H1 (cell line): Measurements from ENCODE around the gene MYH9. TPM values are rescaled to one million over a fixed set of nuclear protein-coding genes. Genes with fewer than 3 reads are reported as not detected.

ENCODE experiments used
- CTCF ChIA-PET: fragments of 300-600 bp; sonication (Branson Sonifier 250); formaldehyde crosslinking; loops from one replicate; lab custom pipeline; 2021; ENCODE audit not compliant: partially characterized antibody; lab: Charles Lee
- POLR2A ChIA-PET: fragments of 300-600 bp; sonication (Branson Sonifier 250); formaldehyde crosslinking; loops from one replicate; lab custom pipeline; 2021; ENCODE audit warnings: inconsistent platforms; ENCODE audit not compliant: partially characterized antibody; lab: Charles Lee
- DNase-seq, 2 experiments: peaks; one replicate each; pipeline versions ENCODE4 v3.0.0 to v3.0.0-alpha.2; 2010 to 2022; ENCODE audit warnings: low spot score in 2 of 2, low read depth in 1 of 2, mixed read lengths in 1 of 2
- FAIRE-seq: peaks from 2 replicates; lab custom pipeline; 2011; peaks lifted over from hg19 to GRCh38; lab: Jason Lieb, UNC
- H2AFZ ChIP-seq: 2 replicates; pipeline ENCODE4 v1.8.1; 2012; ENCODE audit warnings: low read length, inconsistent platforms
- H2AK5ac ChIP-seq: 2 replicates; pipeline ENCODE4 v1.6.1; 2013; ENCODE audit warnings: low read depth, low read length
- H2BK120ac ChIP-seq: replicated peaks from 2 replicates; pipeline ENCODE3; 2013; ENCODE audit warnings: low read depth, low read length, inconsistent platforms
- H2BK12ac ChIP-seq: 2 replicates; pipeline ENCODE4 v1.6.1; 2013; ENCODE audit warnings: low read depth, low read length
- H2BK15ac ChIP-seq: 2 replicates; pipeline ENCODE4 v1.6.1; 2013; ENCODE audit warnings: low read length
- H2BK20ac ChIP-seq: 2 replicates; pipeline ENCODE4 v1.6.1; 2013; ENCODE audit warnings: low read length
- H2BK5ac ChIP-seq: 2 replicates; pipeline ENCODE4 v1.6.1; 2013; ENCODE audit warnings: low read depth, low read length
- H3K14ac ChIP-seq: 2 replicates; pipeline ENCODE4 v1.6.1; 2013; ENCODE audit warnings: inconsistent platforms; ENCODE audit not compliant: insufficient read length
- H3K18ac ChIP-seq: 2 replicates; pipeline ENCODE4 v1.6.1; 2013; ENCODE audit warnings: low read length; ENCODE audit errors: extremely low read depth
- H3K23ac ChIP-seq: 2 replicates; pipeline ENCODE4 v1.6.1; 2013; ENCODE audit warnings: inconsistent platforms; ENCODE audit not compliant: insufficient read length
- H3K23me2 ChIP-seq: 2 replicates; pipeline ENCODE4 v1.6.1; 2013; ENCODE audit warnings: low read depth, low read length
- H3K27ac ChIP-seq: 2 replicates; pipeline ENCODE4 v1.6.1; 2011; ENCODE audit warnings: low read depth, low read length, inconsistent platforms
- H3K27me3 ChIP-seq, 4 experiments: replicated peaks in 1 of 4; 1 replicate in 1 of 4; 2 replicates in 3 of 4; pipeline versions ENCODE4 v1.6.1 to v1.8.1; 2011 to 2013; ENCODE audit warnings: low read length in 3 of 4, mild to moderate bottlenecking in 3 of 4, inconsistent platforms in 2 of 4, mixed read lengths in 2 of 4, moderate library complexity in 1 of 4; ENCODE audit not compliant: control insufficient read depth in 3 of 4, insufficient read depth in 3 of 4; ENCODE audit errors: extremely low read depth in 1 of 4
- H3K36me3 ChIP-seq, 4 experiments: 2 replicates each; pipeline versions ENCODE4 v1.6.1 to v1.8.1; 2011 to 2013; ENCODE audit warnings: mild to moderate bottlenecking in 4 of 4, low read length in 3 of 4, moderate library complexity in 2 of 4, control low read depth in 1 of 4, inconsistent platforms in 1 of 4; ENCODE audit not compliant: insufficient read depth in 4 of 4, control insufficient read depth in 2 of 4
- H3K4ac ChIP-seq: replicated peaks from 2 replicates; pipeline ENCODE3; 2013; ENCODE audit warnings: low read length, low read depth, mixed read lengths, inconsistent platforms; ENCODE audit not compliant: insufficient read length
- H3K4me1 ChIP-seq, 4 experiments: replicated peaks in 1 of 4; 1 replicate in 1 of 4; 2 replicates in 3 of 4; pipeline versions ENCODE4 v1.6.1 to v1.8.1; 2011 to 2013; ENCODE audit warnings: low read length in 3 of 4, inconsistent platforms in 2 of 4, mixed read lengths in 1 of 4; ENCODE audit not compliant: insufficient read depth in 4 of 4, control insufficient read depth in 3 of 4
- H3K4me2 ChIP-seq, 2 experiments: 2 replicates each; pipeline versions ENCODE4 v1.6.1 to v1.8.1; 2011 to 2013; ENCODE audit warnings: low read depth in 2 of 2, low read length in 2 of 2, control low read depth in 1 of 2, inconsistent platforms in 1 of 2, mild to moderate bottlenecking in 1 of 2; ENCODE audit not compliant: insufficient read depth in 1 of 2
- H3K4me3 ChIP-seq, 4 experiments: fragments of 200-600, 300-600 bp in 1 of 4; sonication (generic), shearing (Covaris generic), sonication (Bioruptor Twin) in 1 of 4; 2 replicates each; pipeline versions ENCODE4 v1.5.1 to v1.8.1; 2011 to 2016; ENCODE audit warnings: low read length in 4 of 4, low read depth in 3 of 4, control low read depth in 2 of 4, inconsistent platforms in 2 of 4, mild to moderate bottlenecking in 2 of 4, mixed read lengths in 1 of 4, moderate library complexity in 1 of 4; ENCODE audit not compliant: insufficient read depth in 2 of 4; ENCODE audit errors: extremely low read depth in 1 of 4
- H3K56ac ChIP-seq: replicated peaks from 2 replicates; pipeline ENCODE3; 2013; ENCODE audit warnings: low read depth, mild to moderate bottlenecking, mixed read lengths, low read length, inconsistent platforms; ENCODE audit not compliant: insufficient read length
- H3K79me1 ChIP-seq: 2 replicates; pipeline ENCODE4 v1.6.1; 2013; ENCODE audit warnings: low read depth, low read length, control low read depth
- H3K79me2 ChIP-seq, 2 experiments: 2 replicates each; pipeline versions ENCODE4 v1.6.1 to v1.8.1; 2012 to 2013; ENCODE audit warnings: low read length in 2 of 2, mild to moderate bottlenecking in 2 of 2, inconsistent platforms in 1 of 2; ENCODE audit not compliant: insufficient read depth in 2 of 2, control insufficient read depth in 1 of 2
- H3K9ac ChIP-seq, 4 experiments: replicated peaks in 1 of 4; 1 replicate in 1 of 4; 2 replicates in 3 of 4; pipeline versions ENCODE4 v1.6.1 to v1.8.1; 2011 to 2013; ENCODE audit warnings: low read depth in 3 of 4, low read length in 3 of 4, control low read depth in 2 of 4, mild to moderate bottlenecking in 2 of 4, moderate library complexity in 2 of 4, inconsistent platforms in 1 of 4; ENCODE audit errors: extremely low read depth in 1 of 4
- H3K9me3 ChIP-seq, 2 experiments: 2 replicates each; pipeline versions ENCODE4 v1.6.1 to v1.8.1; 2012 to 2013; ENCODE audit warnings: mild to moderate bottlenecking in 2 of 2, moderate library complexity in 2 of 2, control low read depth in 1 of 2, inconsistent platforms in 1 of 2, low read depth in 1 of 2, low read length in 1 of 2, mixed read lengths in 1 of 2; ENCODE audit not compliant: insufficient read depth in 2 of 2
- H4K20me1 ChIP-seq, 2 experiments: replicated peaks in 1 of 2; 2 replicates each; pipeline versions ENCODE3 to v1.8.1; 2011 to 2013; ENCODE audit warnings: inconsistent platforms in 2 of 2, low read length in 2 of 2, mild to moderate bottlenecking in 1 of 2; ENCODE audit not compliant: insufficient read depth in 2 of 2, control insufficient read depth in 1 of 2
- H4K5ac ChIP-seq: 2 replicates; pipeline ENCODE4 v1.6.1; 2013; ENCODE audit warnings: low read length, low read depth, mixed read lengths, inconsistent platforms; ENCODE audit not compliant: insufficient read length
- H4K8ac ChIP-seq: 2 replicates; pipeline ENCODE4 v1.8.0; 2013; ENCODE audit warnings: mild to moderate bottlenecking, moderate library complexity, low read length, inconsistent platforms; ENCODE audit not compliant: insufficient read depth; ENCODE audit errors: extremely low read depth
- H4K91ac ChIP-seq: replicated peaks from 2 replicates; pipeline ENCODE3; 2013; ENCODE audit warnings: low read length, mixed read lengths, inconsistent platforms; ENCODE audit not compliant: insufficient read length
- BRCA1 ChIP-seq: IDR thresholded peaks from 2 replicates; pipeline ENCODE4 v1.6.1; 2012; ENCODE audit warnings: low read depth, low read length, improper control_type of control experiment
- CBX8 ChIP-seq: fragments of 300-800, 300-1000 bp; sonication (generic); IDR thresholded peaks from 2 replicates; pipeline ENCODE4 v1.7.1; 2016; ENCODE audit warnings: low read depth, low read length, borderline replicate concordance
- CREB1 ChIP-seq: IDR thresholded peaks from 2 replicates; pipeline ENCODE4 v1.6.1; 2012; ENCODE audit warnings: inconsistent platforms
- FOSL1 ChIP-seq: IDR thresholded peaks from 2 replicates; pipeline ENCODE4 v1.6.1; 2011; ENCODE audit warnings: mild to moderate bottlenecking, low read depth, low read length, moderate library complexity; ENCODE audit not compliant: insufficient read depth
- JUND ChIP-seq: IDR thresholded peaks from 2 replicates; pipeline ENCODE4 v1.6.1; 2011; ENCODE audit warnings: mild to moderate bottlenecking, improper control_type of control experiment, low read length
- POLR2A ChIP-seq, 2 experiments: IDR thresholded peaks; 1 replicate in 1 of 2; 2 replicates in 1 of 2; pipeline ENCODE4 v1.6.1; 2011; ENCODE audit warnings: low read depth in 2 of 2, low read length in 2 of 2, mild to moderate bottlenecking in 2 of 2; ENCODE audit errors: control extremely low read depth in 1 of 2
- POLR2AphosphoS5 ChIP-seq: IDR thresholded peaks from 2 replicates; pipeline ENCODE4 v1.6.1; 2011; ENCODE audit warnings: low read depth, low read length
- RAD21 ChIP-seq, 2 experiments: IDR thresholded peaks in 1 of 2; conservative IDR thresholded peaks in 1 of 2; 2 replicates each; pipeline ENCODE4 v1.6.1; 2011; ENCODE audit warnings: low read depth in 2 of 2, low read length in 2 of 2, improper control_type of control experiment in 1 of 2, inconsistent platforms in 1 of 2, mild to moderate bottlenecking in 1 of 2, moderate library complexity in 1 of 2
- SP2 ChIP-seq: IDR thresholded peaks from 2 replicates; pipeline ENCODE4 v1.6.1; 2012; ENCODE audit warnings: mild to moderate bottlenecking, low read length, inconsistent platforms
- TAF1 ChIP-seq: IDR thresholded peaks from 2 replicates; pipeline ENCODE4 v1.6.1; 2011; ENCODE audit warnings: mild to moderate bottlenecking, low read depth, low read length
- ZNF274 ChIP-seq: IDR thresholded peaks from 2 replicates; pipeline ENCODE4 v1.7.0; 2012; ENCODE audit warnings: low read length, borderline replicate concordance; ENCODE audit errors: extremely low read depth
- WGBS, 2 experiments: shearing (Covaris generic) in 1 of 2; methylation state at CpG; one replicate each; pipeline versions ENCODE4 v1.1.6 to v1.1.7; 2013 to 2015; ENCODE audit warnings: low lambda C conversion rate in 2 of 2, mixed read lengths in 2 of 2, inconsistent platforms in 1 of 2, low coverage in 1 of 2, missing lambda C conversion rate in 1 of 2; ENCODE audit not compliant: insufficient replicate concordance in 2 of 2, insufficient coverage in 1 of 2, insufficient read length in 1 of 2; ENCODE audit errors: extremely low coverage in 1 of 2, missing lambda C conversion rate in 1 of 2; 5-methylcytosine and 5-hydroxymethylcytosine counted together
- polyA plus RNA-seq, 7 experiments: library from polyadenylated mRNA; depleted of rRNA in 3 of 7; stranded (reverse) in 5 of 7; unstranded in 2 of 7; fragments of >200 nt in 5 of 7; fragments of 200-250 nt in 2 of 7; gene quantifications; 1 replicate in 5 of 7; 2 replicates in 1 of 7; 4 replicates in 1 of 7; pipeline versions ENCODE4 v1.2.1 to v1.2.3, GENCODE V29; 2011 to 2013; ENCODE audit warnings: missing spikeins in 2 of 7, mixed read lengths in 2 of 7
- total RNA-seq: library from RNA; stranded (reverse); fragmentation: NEBNext Ultra II Directional; extraction: Animal tissue kit (Norgen Biotek cat#: 25700); gene quantifications from 2 replicates; pipeline ENCODE4 v1.2.1, GENCODE V29; 2021
- TF ChIP-seq, protein P1 (sequence below), 3 experiments: IDR thresholded peaks; 1 replicate in 2 of 3; 2 replicates in 1 of 3; pipeline versions ENCODE4 v1.5.1 to v1.6.1; 2011; ENCODE audit warnings: low read length in 3 of 3, mild to moderate bottlenecking in 3 of 3, inconsistent platforms in 2 of 3, low read depth in 1 of 3, moderate library complexity in 1 of 3; ENCODE audit not compliant: insufficient read depth in 1 of 3; ENCODE audit errors: control extremely low read depth in 1 of 3

MYH9 gene
- total and polyA plus RNA-seq, 2 of the 8 experiments (the other 6 are each of a cell fraction or from before 2014, with no cell fraction given), result 24.9 to 322 TPM

DNA sequence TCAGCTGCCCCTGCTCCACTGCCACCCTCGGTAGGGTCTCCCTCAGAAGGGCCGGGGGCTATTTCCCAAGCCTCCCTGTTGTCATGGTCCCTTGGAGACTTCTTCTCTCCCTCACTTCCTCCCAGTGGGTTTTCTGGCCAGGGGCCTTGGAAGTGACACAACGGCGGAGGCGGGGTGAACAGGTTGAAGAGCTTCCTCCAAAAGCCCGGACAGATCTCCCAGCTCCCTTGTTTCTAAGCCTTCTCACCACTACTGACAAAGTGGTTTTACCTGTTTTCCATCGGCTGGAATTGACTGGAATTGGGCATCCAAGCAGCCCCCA lies 14.5 kb downstream of the MYH9 start:
- no peak overlapping the region for H3K4me2 ChIP-seq
- H3K56ac ChIP-seq, result no peak overlapping the region
- H3K4me1 ChIP-seq, result peaks cover 16 to 37% (median 28%) of the 10 kb centered on the region in 4 experiments
- 0 out of 2 replicates have a peak overlapping the region, but pooled peaks have one; percentile 8 for H3K27ac ChIP-seq
- no peak overlapping the region for H2BK120ac ChIP-seq
- H3K36me3 ChIP-seq, result no peaks in the 10 kb centered on the region
- peak overlapping the region; percentile 86; the same call in 1 of the 2 replicates for H2BK20ac ChIP-seq
- H4K5ac ChIP-seq, result no peak overlapping the region
- H2AK5ac ChIP-seq, result no peak overlapping the region
- no peaks in the 10 kb centered on the region for H3K9me3 ChIP-seq
- CTCF ChIA-PET, result interaction anchor here (1.4 to 1.7 kb wide), 2 partner anchors 38 to 44 kb away, joined by 3 to 8 read pairs; no protein-coding TSS in a partner anchor
- WGBS, 2 experiments, result 79% methylated on average over 7 of the region's 7 CpGs; no CpG with 5 or more reads in 1 of the 2 experiments
- POLR2A ChIA-PET, result interaction anchor here (1.3 to 19.2 kb wide), 5 partner anchors 7 to 46 kb away, joined by 3 to 263 read pairs (median 4); partner anchors contain the start of gene MYH9
- H4K8ac ChIP-seq, result peak overlapping the region; percentile 45; the same call in 1 of the 2 replicates
- no peak overlapping the region for H2BK12ac ChIP-seq
- peaks cover 11 to 22% of the 10 kb centered on the region in 2 experiments for H4K20me1 ChIP-seq
- DNase-seq (no peak), FAIRE-seq (no peak)
- H3K79me1 ChIP-seq, result peaks cover 10% of the 10 kb centered on the region
- H3K18ac ChIP-seq, result 0 out of 2 replicates have a peak overlapping the region, but pooled peaks have one; percentile 41
- H3K4ac ChIP-seq, result no peak overlapping the region
- H3K23ac ChIP-seq, result no peak overlapping the region
- H2AFZ ChIP-seq, result no peak overlapping the region
- no peak overlapping the region for H2BK15ac ChIP-seq
- H3K14ac ChIP-seq, result no peak overlapping the region
- peaks cover 20 to 97% of the 10 kb centered on the region in 2 experiments for H3K79me2 ChIP-seq
- H3K4me3 ChIP-seq, result no peak overlapping the region
- H3K9ac ChIP-seq, result peak overlapping the region in 1 of 4 experiments; percentile 22; a peak in 1 of 7 replicates
- peak overlapping the region; percentile 75; the same call in 1 of the 2 replicates for H2BK5ac ChIP-seq
- no peaks in the 10 kb centered on the region for H3K23me2 ChIP-seq
- H3K27me3 ChIP-seq, result no peaks in the 10 kb centered on the region
- H4K91ac ChIP-seq, result no peak overlapping the region
- TF ChIP-seq CBX8 (no peak), CREB1 (no peak), FOSL1 (no peak), SP2 (no peak), TAF1 (no peak), RAD21 (IDR thresholded peaks at IDR 0.05 in 1 of 2, conservative IDR thresholded peaks at IDR 0.05 in 1 of 2; ENCODE audit: low read depth in 2 of 2, low read length in 2 of 2) (no peak), POLR2AphosphoS5 (0 out of 2 replicates have a peak, but pooled peaks have one; percentile 29), JUND (no peak), POLR2A (IDR thresholded peaks at IDR 0.05; ENCODE audit: control extremely low read depth in 1 of 2, low read depth in 2 of 2, low read length in 2 of 2) (no peak; a peak in 1 of 3 replicates), ZNF274 (no peak), BRCA1 (no peak)
- TF ChIP-seq, protein P1, sequence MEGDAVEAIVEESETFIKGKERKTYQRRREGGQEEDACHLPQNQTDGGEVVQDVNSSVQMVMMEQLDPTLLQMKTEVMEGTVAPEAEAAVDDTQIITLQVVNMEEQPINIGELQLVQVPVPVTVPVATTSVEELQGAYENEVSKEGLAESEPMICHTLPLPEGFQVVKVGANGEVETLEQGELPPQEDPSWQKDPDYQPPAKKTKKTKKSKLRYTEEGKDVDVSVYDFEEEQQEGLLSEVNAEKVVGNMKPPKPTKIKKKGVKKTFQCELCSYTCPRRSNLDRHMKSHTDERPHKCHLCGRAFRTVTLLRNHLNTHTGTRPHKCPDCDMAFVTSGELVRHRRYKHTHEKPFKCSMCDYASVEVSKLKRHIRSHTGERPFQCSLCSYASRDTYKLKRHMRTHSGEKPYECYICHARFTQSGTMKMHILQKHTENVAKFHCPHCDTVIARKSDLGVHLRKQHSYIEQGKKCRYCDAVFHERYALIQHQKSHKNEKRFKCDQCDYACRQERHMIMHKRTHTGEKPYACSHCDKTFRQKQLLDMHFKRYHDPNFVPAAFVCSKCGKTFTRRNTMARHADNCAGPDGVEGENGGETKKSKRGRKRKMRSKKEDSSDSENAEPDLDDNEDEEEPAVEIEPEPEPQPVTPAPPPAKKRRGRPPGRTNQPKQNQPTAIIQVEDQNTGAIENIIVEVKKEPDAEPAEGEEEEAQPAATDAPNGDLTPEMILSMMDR (IDR thresholded peaks at IDR 0.05; ENCODE audit: control extremely low read depth in 1 of 3, insufficient read depth in 1 of 3, low read depth in 1 of 3, low read length in 3 of 3), result no peak
